Esophagus squamous epithelium (tissue), 5 donors: ENCODE measurements around the gene OXCT2. TPM values are rescaled to one million over a fixed set of nuclear protein-coding genes. Genes with fewer than 3 reads are reported as not detected.
A peak's percentile ranks its signal among the peaks of the same experiment; 100 is the strongest.
"Not testable (repeated sequence)": the region's sequence is repeated elsewhere in the genome, so short reads cannot be mapped to it uniquely, and the experiment has no call there.

ENCODE experiments used
- DNase-seq: peaks from one replicate; lab custom pipeline; 2025; lab: John Stamatoyannopoulos, UW
- H3K27ac ChIP-seq, 4 donors: fragments of 200-600 bp; sonication (generic); one replicate each; pipeline ENCODE4 v1.5.1; 2016 to 2019; ENCODE audit warnings: mild to moderate bottlenecking in 1 of 4
- H3K27me3 ChIP-seq, 4 donors: fragments of 200-600 bp; sonication (generic); 1 replicate in 3 of 4; 2 replicates in 1 of 4; pipeline versions ENCODE4 v1.5.1 to v1.6.0; 2017 to 2021; ENCODE audit warnings: antibody characterized with exemption in 1 of 4
- H3K36me3 ChIP-seq, 3 donors: fragments of 200-600 bp; sonication (generic); one replicate each; pipeline ENCODE4 v1.5.1; 2016 to 2019
- H3K4me1 ChIP-seq, 3 donors: fragments of 200-600 bp; sonication (generic); one replicate each; pipeline ENCODE4 v1.5.1; 2017 to 2019
- H3K4me3 ChIP-seq, 4 donors: fragments of 200-600 bp; sonication (generic); 1 replicate in 3 of 4; 2 replicates in 1 of 4; pipeline ENCODE4 v1.5.1; 2016 to 2019; ENCODE audit warnings: mild to moderate bottlenecking in 2 of 4, moderate library complexity in 1 of 4
- H3K9me3 ChIP-seq, 3 donors: fragments of 200-600 bp; sonication (generic); one replicate each; pipeline ENCODE4 v1.5.1; 2016 to 2019
- POLR2A ChIP-seq, 4 donors: fragments of 450-650 bp; IDR thresholded peaks; one replicate each; pipeline ENCODE4 v1.6.1; 2017; ENCODE audit warnings: antibody characterized with exemption in 4 of 4, mild to moderate bottlenecking in 4 of 4, moderate library complexity in 3 of 4
- WGBS, 2 donors: methylation state at CpG; one replicate each; pipeline ENCODE4 v1.1.5; 2018; 5-methylcytosine and 5-hydroxymethylcytosine counted together
- intact Hi-C: fragments of 100-400 bp; cut with DNase I; formaldehyde crosslinking; loops from one replicate; pipeline ENCODE4 v1.15.0; 2022
- total RNA-seq, 4 donors: library from RNA; depleted of rRNA; stranded (reverse); fragments of >200 nt; gene quantifications; one replicate each; pipeline ENCODE4 v1.1.0, GENCODE V29; 2016
- TF ChIP-seq, protein P1 (sequence below), 6 experiments: fragments of 450-650 bp in 4 of 6; fragments of 200-600 bp in 2 of 6; sonication (generic) in 2 of 6; IDR thresholded peaks; one replicate each; pipeline ENCODE4 v1.5.1; 2016 to 2019; ENCODE audit warnings: antibody characterized with exemption in 6 of 6, mild to moderate bottlenecking in 4 of 6, moderate library complexity in 4 of 6
- donor health status: DM: yes; HTN: yes; CAD: no.

Gene OXCT2
- total RNA-seq, 4 donors from 2014 or later: 0.19 to 0.48 TPM; not detected in 2

DNA sequence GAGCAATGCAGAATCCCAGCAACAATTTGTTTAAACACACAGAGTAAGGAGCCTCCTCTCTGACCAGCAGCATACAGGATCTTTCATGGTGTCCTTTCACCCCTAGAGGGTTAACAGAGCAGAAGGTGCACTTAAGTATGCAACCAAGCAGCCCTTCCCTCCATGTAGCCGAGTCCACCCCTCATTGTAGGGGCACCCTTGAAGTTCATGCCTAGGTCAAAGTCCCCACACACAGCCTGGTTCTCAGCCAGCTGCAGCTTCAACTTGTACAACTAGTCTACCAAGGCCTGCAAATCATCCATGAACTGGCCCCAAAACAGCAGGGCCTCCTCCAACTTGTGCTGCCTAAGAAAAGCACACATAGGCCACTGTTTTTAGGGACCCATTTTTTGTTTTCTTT is 24.5 kb upstream of the OXCT2 start:
- 30 to 40% methylated on average over 1 of the region's 1 CpG for WGBS, 2 donors
- H3K27me3 ChIP-seq: peaks cover 0 to 4% (median 0%) of the 10 kb centered on the region in 4 donors
- H3K4me3 ChIP-seq: no peak overlapping the region
- H3K27ac ChIP-seq: no peak overlapping the region
- intact Hi-C loops: no loop called here
- no peaks in the 10 kb centered on the region for H3K36me3 ChIP-seq
- no peaks in the 10 kb centered on the region for H3K9me3 ChIP-seq
- DNase-seq: no peak
- TF ChIP-seq POLR2A (IDR thresholded peaks at IDR 0.05): no peak
- TF ChIP-seq, protein P1, sequence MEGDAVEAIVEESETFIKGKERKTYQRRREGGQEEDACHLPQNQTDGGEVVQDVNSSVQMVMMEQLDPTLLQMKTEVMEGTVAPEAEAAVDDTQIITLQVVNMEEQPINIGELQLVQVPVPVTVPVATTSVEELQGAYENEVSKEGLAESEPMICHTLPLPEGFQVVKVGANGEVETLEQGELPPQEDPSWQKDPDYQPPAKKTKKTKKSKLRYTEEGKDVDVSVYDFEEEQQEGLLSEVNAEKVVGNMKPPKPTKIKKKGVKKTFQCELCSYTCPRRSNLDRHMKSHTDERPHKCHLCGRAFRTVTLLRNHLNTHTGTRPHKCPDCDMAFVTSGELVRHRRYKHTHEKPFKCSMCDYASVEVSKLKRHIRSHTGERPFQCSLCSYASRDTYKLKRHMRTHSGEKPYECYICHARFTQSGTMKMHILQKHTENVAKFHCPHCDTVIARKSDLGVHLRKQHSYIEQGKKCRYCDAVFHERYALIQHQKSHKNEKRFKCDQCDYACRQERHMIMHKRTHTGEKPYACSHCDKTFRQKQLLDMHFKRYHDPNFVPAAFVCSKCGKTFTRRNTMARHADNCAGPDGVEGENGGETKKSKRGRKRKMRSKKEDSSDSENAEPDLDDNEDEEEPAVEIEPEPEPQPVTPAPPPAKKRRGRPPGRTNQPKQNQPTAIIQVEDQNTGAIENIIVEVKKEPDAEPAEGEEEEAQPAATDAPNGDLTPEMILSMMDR (IDR thresholded peaks at IDR 0.05): no peak
- H3K4me1 ChIP-seq: peaks cover 0 to 12% (median 3%) of the 10 kb centered on the region in 3 donors

DNA sequence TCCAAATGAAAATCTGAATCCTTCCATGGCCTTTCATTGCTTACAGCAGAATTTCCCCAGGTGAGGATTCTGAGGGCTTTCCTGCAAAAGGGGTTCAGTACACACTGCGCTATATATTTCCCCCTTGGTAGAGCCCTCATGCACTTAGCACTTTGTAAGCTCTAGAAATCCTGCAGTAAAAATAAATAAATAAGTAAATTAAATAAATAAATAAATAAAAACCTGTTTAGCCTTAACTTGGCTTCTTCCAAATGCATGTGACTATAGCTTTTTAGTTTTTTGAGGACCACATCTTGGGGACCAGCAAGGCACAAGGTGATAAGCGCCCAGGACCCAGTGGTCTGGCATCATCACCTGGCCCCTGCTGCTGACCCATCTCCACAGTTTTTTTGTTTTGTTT is 20.7 kb upstream of the OXCT2 start:
- no peaks in the 10 kb centered on the region for H3K9me3 ChIP-seq
- intact Hi-C loops: no loop called here
- no peak for DNase-seq
- H3K27me3 ChIP-seq: peaks cover 0 to 36% (median 0%) of the 10 kb centered on the region in 4 donors
- peaks cover 6 to 17% (median 16%) of the 10 kb centered on the region in 3 donors for H3K4me1 ChIP-seq
- WGBS, 2 donors: 93 to 98% methylated on average over 2 of the region's 2 CpGs
- H3K4me3 ChIP-seq: no peak overlapping the region
- no peaks in the 10 kb centered on the region for H3K36me3 ChIP-seq
- TF ChIP-seq, protein P1 (IDR thresholded peaks at IDR 0.05): no peak
- no peak for TF ChIP-seq POLR2A (IDR thresholded peaks at IDR 0.05)
- H3K27ac ChIP-seq: no peak overlapping the region

DNA sequence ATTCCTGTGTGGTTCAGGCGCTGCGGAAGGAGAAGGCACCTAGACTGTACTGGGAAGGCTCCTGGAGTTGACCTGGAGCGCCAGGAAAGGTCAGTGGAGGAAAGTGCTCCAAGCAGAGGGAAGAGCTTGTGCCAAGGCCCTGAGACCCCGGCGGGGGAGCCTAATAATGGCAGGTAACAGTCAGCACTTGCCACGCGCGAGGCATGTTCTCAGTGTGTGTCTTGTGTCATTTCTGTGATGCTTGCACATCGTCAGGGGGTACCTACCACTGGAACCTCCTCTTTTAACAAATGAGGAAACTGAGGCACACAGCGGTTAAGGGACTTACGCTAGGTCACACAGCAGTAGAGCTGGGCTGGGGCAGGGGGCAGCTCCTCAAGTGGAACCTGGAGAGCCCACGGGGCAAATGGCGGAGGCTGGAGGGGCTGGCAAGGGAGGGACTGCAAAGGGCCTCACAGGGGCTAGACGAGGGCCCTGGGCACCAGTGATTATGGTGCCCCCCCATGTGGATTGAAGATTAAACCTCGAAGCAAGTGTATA is 18.5 kb upstream of the OXCT2 start:
- intact Hi-C loops: no loop called here
- WGBS, 2 donors: 61 to 81% methylated on average over 4 to 11 of the region's 15 CpGs

DNA sequence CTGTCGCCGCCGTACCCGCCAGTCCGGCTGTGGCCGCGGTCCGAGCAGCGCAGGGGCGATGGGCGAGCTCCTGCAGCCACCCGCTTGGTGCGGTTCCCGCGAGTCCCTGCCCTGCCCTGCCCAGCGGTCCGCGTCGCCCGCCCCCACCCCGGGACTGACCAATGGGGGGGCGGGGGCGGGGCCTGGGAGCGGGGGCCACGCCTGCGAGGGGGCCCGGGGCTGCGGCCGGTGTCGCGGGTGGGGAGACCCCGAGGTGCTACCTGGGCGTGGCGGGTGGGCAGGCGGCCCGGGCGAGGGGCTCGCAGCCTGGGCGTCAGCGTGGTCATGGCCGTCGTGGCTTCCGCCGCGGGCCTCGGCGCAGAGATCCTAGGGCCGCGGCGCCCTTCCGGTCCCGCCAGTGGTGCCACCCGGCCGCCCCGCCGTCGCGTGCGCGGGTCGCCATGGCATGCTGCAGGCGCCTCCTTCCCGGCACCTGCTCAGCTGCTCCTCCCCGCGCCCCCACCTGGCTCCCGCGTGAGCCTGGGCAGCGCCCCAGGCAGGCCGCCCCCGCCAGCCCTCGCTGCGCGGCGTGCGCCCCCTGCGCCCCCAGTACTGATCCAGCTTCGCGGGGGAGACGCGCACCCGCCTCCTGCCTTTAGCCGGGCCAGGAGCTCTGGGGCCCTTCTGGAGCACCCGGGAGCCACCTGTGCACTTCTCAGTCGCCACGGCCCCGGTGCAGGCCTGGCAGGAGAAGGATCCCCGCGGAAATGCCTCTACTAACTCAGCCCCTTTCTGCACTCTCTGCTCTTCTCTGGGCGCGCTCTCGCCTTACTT is 17.8 kb upstream of the OXCT2 start, which contains the start of gene BMP8B:
Gene BMP8B, minus strand, starts transcription at position 108 of the 813 bp plus-strand sequence. CDS start 380 bp downstream, outside the sequence.
- H3K4me1 ChIP-seq: peaks cover 6 to 17% (median 16%) of the 10 kb centered on the region in 3 donors
- WGBS, 2 donors: no CpG with 5 or more reads among the region's 91 CpGs
- peak within 1 kb of the TSS; percentile 55 to 85 (median 64) for H3K4me3 ChIP-seq
- no peaks in the 10 kb centered on the region for H3K9me3 ChIP-seq
- peaks cover 0 to 40% (median 0%) of the 10 kb centered on the region in 4 donors for H3K27me3 ChIP-seq
- TF ChIP-seq, protein P1 (IDR thresholded peaks at IDR 0.05): no peak
- no peak for TF ChIP-seq POLR2A (IDR thresholded peaks at IDR 0.05)
- peak; percentile 20 for DNase-seq
- no peaks in the 10 kb centered on the region for H3K36me3 ChIP-seq
- H3K27ac ChIP-seq: peak within 1 kb of the TSS in 3 of 4 donors; percentile 34 to 68 (median 49)
- intact Hi-C loops: no loop called here

More for the DNA sequence above, 18.5 kb upstream of the OXCT2 start:
- Histone ChIP-seq H3K27ac (peak overlapping the region in 1 of 4 donors; percentile 68), H3K36me3 (no peaks in the 10 kb centered on the region), H3K4me3 (peak overlapping the region; percentile 55 to 85 (median 64)), H3K9me3 (no peaks in the 10 kb centered on the region), H3K27me3 (peaks cover 0 to 40% (median 0%) of the 10 kb centered on the region in 4 donors), H3K4me1 (peaks cover 6 to 17% (median 16%) of the 10 kb centered on the region in 3 donors)
- DNase-seq: no peak
- TF ChIP-seq, protein P1 (IDR thresholded peaks at IDR 0.05): no peak
- no peak for TF ChIP-seq POLR2A (IDR thresholded peaks at IDR 0.05)

DNA sequence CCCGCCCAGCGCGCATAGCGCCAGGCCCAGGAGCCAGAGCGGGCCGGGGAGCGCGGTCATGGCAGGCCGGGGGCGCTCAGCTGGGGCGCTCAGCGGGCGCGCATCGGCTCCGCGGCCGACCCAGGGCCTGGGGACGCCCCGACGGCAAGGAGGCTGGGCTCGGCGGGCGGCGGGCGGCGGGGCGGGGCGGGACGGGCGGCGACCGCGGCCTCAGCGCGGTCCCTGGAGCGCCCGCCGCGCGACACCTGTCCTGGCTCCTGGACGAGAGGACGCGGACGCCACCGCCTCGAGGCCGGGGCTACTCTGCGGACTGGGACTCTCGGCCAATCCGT is 17.2 kb upstream of the OXCT2 start:
- TF ChIP-seq POLR2A (IDR thresholded peaks at IDR 0.05): no peak
- TF ChIP-seq, protein P1 (IDR thresholded peaks at IDR 0.05): no peak
- intact Hi-C loops: no loop called here
- no peaks in the 10 kb centered on the region for H3K36me3 ChIP-seq
- H3K27me3 ChIP-seq: peaks cover 0 to 40% (median 0%) of the 10 kb centered on the region in 4 donors
- peaks cover 6 to 17% (median 16%) of the 10 kb centered on the region in 3 donors for H3K4me1 ChIP-seq
- peak overlapping the region; percentile 55 to 85 (median 64) for H3K4me3 ChIP-seq
- WGBS, 2 donors: no CpG with 5 or more reads among the region's 51 CpGs
- no peaks in the 10 kb centered on the region for H3K9me3 ChIP-seq
- peak overlapping the region in 2 of 4 donors; percentile 49 to 68 for H3K27ac ChIP-seq
- DNase-seq: no peak

DNA sequence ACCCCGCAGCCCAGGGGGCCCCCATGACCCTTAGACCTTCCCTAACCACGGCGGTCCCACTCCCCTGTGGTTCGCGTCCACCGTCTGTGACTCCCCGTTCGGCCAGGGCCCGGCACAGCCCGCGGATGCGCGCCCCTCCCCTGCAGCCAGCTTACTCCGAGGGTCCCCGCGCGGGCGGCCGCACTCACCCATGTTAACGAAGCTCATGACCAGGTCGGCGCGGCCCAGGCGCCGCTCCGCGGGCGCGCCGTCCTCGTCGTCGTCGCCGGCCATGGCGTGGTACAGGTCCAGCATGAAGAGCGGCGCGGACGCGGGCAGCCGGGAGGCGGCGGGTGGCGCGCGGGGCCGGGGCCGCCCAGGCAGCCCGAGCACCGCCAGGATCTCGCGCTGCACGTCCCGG is 16.8 kb upstream of the OXCT2 start:
- intact Hi-C loops: not testable (repeated sequence)

More for the DNA sequence above, 16.8 kb upstream of the OXCT2 start:
- H3K27ac ChIP-seq, H3K9me3 ChIP-seq, DNase-seq, H3K36me3 ChIP-seq: not testable (repeated sequence)
- peaks cover 0 to 40% (median 0%) of the 10 kb centered on the region in 4 donors for H3K27me3 ChIP-seq
- WGBS, 2 donors: 80% methylated on average over 1 of the region's 55 CpGs; no CpG with 5 or more reads in 1 of the 2 donors
- H3K4me3 ChIP-seq: peak overlapping the region; percentile 55 to 85 (median 64)
- H3K4me1 ChIP-seq: peaks cover 6 to 17% (median 16%) of the 10 kb centered on the region in 3 donors
